ENCODE measurements around the gene SCNN1G. TPM values are rescaled to one million over a fixed set of nuclear protein-coding genes. Genes with fewer than 3 reads are reported as not detected.

The SCNN1G gene
- total and polyA plus RNA-seq, 4 donors: not detected

DNA sequence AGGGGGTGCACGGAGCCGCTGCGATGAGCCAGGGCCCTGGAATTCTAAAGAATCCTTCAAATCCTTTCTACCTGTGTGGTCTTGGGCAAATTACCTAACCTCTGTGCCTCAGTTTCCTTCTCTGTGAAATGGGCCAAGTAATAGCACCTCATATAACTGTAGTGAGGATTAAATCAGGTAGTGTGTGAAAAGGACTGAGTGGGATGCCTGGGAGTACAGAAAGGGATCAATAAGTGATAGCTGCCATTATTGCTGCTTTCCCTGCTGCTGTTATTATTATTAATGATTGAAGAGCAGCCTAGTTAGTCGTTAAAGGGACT, 958 bp downstream of the SCNN1G start:
- H3K9me3 ChIP-seq (ENCODE audit: control insufficient read depth in 4 of 4, low read length in 3 of 4): no peaks in the 10 kb centered on the region
- H3K4me3 ChIP-seq (ENCODE audit: low read depth in 1 of 3, low read length in 3 of 3): no peak overlapping the region
- no peak for DNase-seq (ENCODE audit: low spot score)
- no peak for TF ChIP-seq HNF4G (IDR thresholded peaks at IDR 0.05)
- no peak for TF ChIP-seq SP1 (IDR thresholded peaks at IDR 0.05)
- no peak for TF ChIP-seq YY1 (IDR thresholded peaks at IDR 0.05)
- TF ChIP-seq RAD21 (IDR thresholded peaks at IDR 0.05): no peak
- TF ChIP-seq HNF4A (conservative IDR thresholded peaks at IDR 0.05): no peak
- TF ChIP-seq EGR1 (IDR thresholded peaks at IDR 0.05; ENCODE audit: low read depth in 2 of 2): no peak
- TF ChIP-seq ATF3 (IDR thresholded peaks at IDR 0.05): no peak
- TF ChIP-seq, protein P1, sequence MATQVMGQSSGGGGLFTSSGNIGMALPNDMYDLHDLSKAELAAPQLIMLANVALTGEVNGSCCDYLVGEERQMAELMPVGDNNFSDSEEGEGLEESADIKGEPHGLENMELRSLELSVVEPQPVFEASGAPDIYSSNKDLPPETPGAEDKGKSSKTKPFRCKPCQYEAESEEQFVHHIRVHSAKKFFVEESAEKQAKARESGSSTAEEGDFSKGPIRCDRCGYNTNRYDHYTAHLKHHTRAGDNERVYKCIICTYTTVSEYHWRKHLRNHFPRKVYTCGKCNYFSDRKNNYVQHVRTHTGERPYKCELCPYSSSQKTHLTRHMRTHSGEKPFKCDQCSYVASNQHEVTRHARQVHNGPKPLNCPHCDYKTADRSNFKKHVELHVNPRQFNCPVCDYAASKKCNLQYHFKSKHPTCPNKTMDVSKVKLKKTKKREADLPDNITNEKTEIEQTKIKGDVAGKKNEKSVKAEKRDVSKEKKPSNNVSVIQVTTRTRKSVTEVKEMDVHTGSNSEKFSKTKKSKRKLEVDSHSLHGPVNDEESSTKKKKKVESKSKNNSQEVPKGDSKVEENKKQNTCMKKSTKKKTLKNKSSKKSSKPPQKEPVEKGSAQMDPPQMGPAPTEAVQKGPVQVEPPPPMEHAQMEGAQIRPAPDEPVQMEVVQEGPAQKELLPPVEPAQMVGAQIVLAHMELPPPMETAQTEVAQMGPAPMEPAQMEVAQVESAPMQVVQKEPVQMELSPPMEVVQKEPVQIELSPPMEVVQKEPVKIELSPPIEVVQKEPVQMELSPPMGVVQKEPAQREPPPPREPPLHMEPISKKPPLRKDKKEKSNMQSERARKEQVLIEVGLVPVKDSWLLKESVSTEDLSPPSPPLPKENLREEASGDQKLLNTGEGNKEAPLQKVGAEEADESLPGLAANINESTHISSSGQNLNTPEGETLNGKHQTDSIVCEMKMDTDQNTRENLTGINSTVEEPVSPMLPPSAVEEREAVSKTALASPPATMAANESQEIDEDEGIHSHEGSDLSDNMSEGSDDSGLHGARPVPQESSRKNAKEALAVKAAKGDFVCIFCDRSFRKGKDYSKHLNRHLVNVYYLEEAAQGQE (IDR thresholded peaks at IDR 0.05): no peak
- no peak for TF ChIP-seq JUND (IDR thresholded peaks at IDR 0.05)
- no peak for TF ChIP-seq FOXA2 (IDR thresholded peaks at IDR 0.05)
- no peak for TF ChIP-seq FOXA1 (IDR thresholded peaks at IDR 0.05)
- TF ChIP-seq CTCF (IDR thresholded peaks at IDR 0.05; ENCODE audit: low read depth, low read length, missing input control): no peak
- no peak for TF ChIP-seq NR2F2 (IDR thresholded peaks at IDR 0.05)
- TF ChIP-seq ZBTB33 (IDR thresholded peaks at IDR 0.05): no peak
- no peak for TF ChIP-seq MAX (IDR thresholded peaks at IDR 0.05)
- no peak for TF ChIP-seq RXRA (IDR thresholded peaks at IDR 0.05)
- no peak for TF ChIP-seq GABPA (IDR thresholded peaks at IDR 0.05 in 1 of 2, conservative IDR thresholded peaks at IDR 0.05 in 1 of 2)
- H3K4me1 ChIP-seq (ENCODE audit: control insufficient read depth in 4 of 4, insufficient read depth in 4 of 4, low read length in 3 of 4): peaks cover 0 to 11% (median 7%) of the 10 kb centered on the region in 4 donors
- H3K36me3 ChIP-seq (ENCODE audit: control insufficient read depth in 4 of 4, insufficient read depth in 3 of 4, low read depth in 1 of 4, low read length in 3 of 4): no peaks in the 10 kb centered on the region
- H3K27ac ChIP-seq (ENCODE audit: low read depth in 1 of 2, low read length in 2 of 2): no peak overlapping the region
- 20% methylated on average over 4 of the region's 4 CpGs for WGBS
- H3K27me3 ChIP-seq (ENCODE audit: control insufficient read depth in 4 of 4, insufficient read depth in 4 of 4, low read length in 3 of 4): peaks cover 2 to 13% (median 7%) of the 10 kb centered on the region in 4 donors
- H3K9ac ChIP-seq (ENCODE audit: low read depth in 1 of 2, low read length in 2 of 2): no peak overlapping the region

GRCh38 chr16:23185656-23186055, 3.1 kb downstream of the SCNN1G start:
- H3K27me3 ChIP-seq (ENCODE audit: control insufficient read depth in 4 of 4, insufficient read depth in 4 of 4, low read length in 3 of 4): peaks cover 2 to 13% (median 7%) of the 10 kb centered on the region in 4 donors
- H3K27ac ChIP-seq (ENCODE audit: low read depth in 1 of 2, low read length in 2 of 2): no peak overlapping the region
- peaks cover 0 to 11% (median 7%) of the 10 kb centered on the region in 4 donors for H3K4me1 ChIP-seq (ENCODE audit: control insufficient read depth in 4 of 4, insufficient read depth in 4 of 4, low read length in 3 of 4)
- no peaks in the 10 kb centered on the region for H3K9me3 ChIP-seq (ENCODE audit: control insufficient read depth in 4 of 4, low read length in 3 of 4)
- DNase-seq (ENCODE audit: low spot score): no peak
- H3K9ac ChIP-seq (ENCODE audit: low read depth in 1 of 2, low read length in 2 of 2): no peak overlapping the region
- no peaks in the 10 kb centered on the region for H3K36me3 ChIP-seq (ENCODE audit: control insufficient read depth in 4 of 4, insufficient read depth in 3 of 4, low read depth in 1 of 4, low read length in 3 of 4)
- WGBS: 47% methylated on average over 11 of the region's 11 CpGs
- TF ChIP-seq FOXA1 (IDR thresholded peaks at IDR 0.05) (no peak), MAX (IDR thresholded peaks at IDR 0.05) (no peak)
- H3K4me3 ChIP-seq (ENCODE audit: low read depth in 1 of 3, low read length in 3 of 3): no peak overlapping the region
